Stimulated activated CD8-positive, alpha-beta memory T cell treated with anti-CD3 and anti-CD28 coated beads, Interleukin-12 subunit alpha, Interleukin-12 subunit beta, amount 100 ng/mL, for 24 hours (primary cell): ENCODE data around the gene OXNAD1.

Source experiments
- DNase-seq: peaks from one replicate; pipeline ENCODE4 v3.0.0-alpha.2; 2020; ENCODE audit errors: extremely low read depth

The OXNAD1 gene

GRCh38 chr3:16277471-16277870 lies 12.5 kb downstream of the OXNAD1 start:
- DNase-seq: no peak

GRCh38 chr3:16279010-16279801 lies 14.2 kb downstream of the OXNAD1 start:
- DNase-seq: no peak

GRCh38 chr3:16280671-16281070 lies 15.7 kb downstream of the OXNAD1 start:
- no peak for DNase-seq

GRCh38 chr3:16284633-16285032 lies 19.6 kb downstream of the OXNAD1 start:
- DNase-seq: no peak

- no peak for DNase-seq
Observed at GRCh38 chr3:16286161-16286560, 21.1 kb downstream of the OXNAD1 start.

- DNase-seq: no peak
Observed at GRCh38 chr3:16286751-16287543, 21.9 kb downstream of the OXNAD1 start.

- no peak for DNase-seq
Observed at GRCh38 chr3:16288664-16289063, 23.7 kb downstream of the OXNAD1 start.

- DNase-seq: no peak
Observed at GRCh38 chr3:16289144-16289889, 24.3 kb downstream of the OXNAD1 start.

GRCh38 chr3:16290007-16290826 lies 25.2 kb downstream of the OXNAD1 start:
- DNase-seq: no peak

GRCh38 chr3:16290827-16291196 lies 25.8 kb downstream of the OXNAD1 start:
- DNase-seq: no peak

- DNase-seq: no peak
Observed at GRCh38 chr3:16294844-16295243, 29.8 kb downstream of the OXNAD1 start.

- DNase-seq: no peak
Observed at GRCh38 chr3:16295298-16295890, 30.4 kb downstream of the OXNAD1 start.

GRCh38 chr3:16297997-16298885 lies 33.2 kb downstream of the OXNAD1 start:
- no peak for DNase-seq

- no peak for DNase-seq
Observed at GRCh38 chr3:16298891-16299290, 33.9 kb downstream of the OXNAD1 start.

GRCh38 chr3:16299746-16300145 lies 34.7 kb downstream of the OXNAD1 start:
- no peak for DNase-seq

GRCh38 chr3:16300307-16300706 lies 35.3 kb downstream of the OXNAD1 start:
- DNase-seq: no peak

GRCh38 chr3:16300881-16301359 lies 35.9 kb downstream of the OXNAD1 start:
- no peak for DNase-seq

GRCh38 chr3:16301507-16301906 lies 36.5 kb downstream of the OXNAD1 start:
- no peak for DNase-seq

- no peak for DNase-seq
Observed at GRCh38 chr3:16302082-16302631, 37.1 kb downstream of the OXNAD1 start.
